Measurements from ENCODE around the gene SLC16A11.

GRCh38 chr17:7007143-7007542 lies 36.7 kb downstream of the SLC16A11 start:
- TF ChIP-seq CTCF (IDR thresholded peaks at IDR 0.05) (no peak), POLR2A (IDR thresholded peaks at IDR 0.05) (no peak)
